Measurements from ENCODE around the gene HPSE2.
"Not testable (repeated sequence)": the region's sequence is repeated elsewhere in the genome, so short reads cannot be mapped to it uniquely, and the experiment has no call there.

The HPSE2 gene

DNA sequence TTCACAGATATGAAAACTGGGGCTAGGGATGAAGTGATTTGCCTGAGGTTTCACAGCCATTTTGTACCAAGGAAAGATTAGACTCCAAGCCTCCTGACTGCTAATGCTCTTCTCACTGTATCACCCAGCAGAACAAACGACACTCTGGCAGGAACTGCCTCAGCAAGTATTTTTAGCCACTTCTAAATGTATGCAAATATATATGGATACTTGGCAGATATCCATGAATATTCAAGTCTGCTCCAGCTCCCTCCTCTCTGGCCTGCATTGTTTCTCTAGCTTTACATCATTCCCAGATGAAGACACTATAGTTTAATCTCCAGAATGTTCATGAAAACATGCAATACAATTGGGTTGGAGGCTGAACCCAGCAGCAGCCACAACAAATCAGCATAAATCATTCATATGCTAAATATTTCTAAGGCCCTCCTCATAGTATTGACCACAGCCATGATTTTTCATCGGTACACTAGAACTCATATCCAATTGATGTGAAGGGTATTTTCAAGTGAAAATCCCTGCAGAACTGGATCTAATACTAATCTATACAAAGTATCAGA is 65.5 kb downstream of the HPSE2 start:
- DNase-seq = no peak

- no peak for DNase-seq
Observed at GRCh38 chr10:99161165-99161564, 74.5 kb downstream of the HPSE2 start.

DNA sequence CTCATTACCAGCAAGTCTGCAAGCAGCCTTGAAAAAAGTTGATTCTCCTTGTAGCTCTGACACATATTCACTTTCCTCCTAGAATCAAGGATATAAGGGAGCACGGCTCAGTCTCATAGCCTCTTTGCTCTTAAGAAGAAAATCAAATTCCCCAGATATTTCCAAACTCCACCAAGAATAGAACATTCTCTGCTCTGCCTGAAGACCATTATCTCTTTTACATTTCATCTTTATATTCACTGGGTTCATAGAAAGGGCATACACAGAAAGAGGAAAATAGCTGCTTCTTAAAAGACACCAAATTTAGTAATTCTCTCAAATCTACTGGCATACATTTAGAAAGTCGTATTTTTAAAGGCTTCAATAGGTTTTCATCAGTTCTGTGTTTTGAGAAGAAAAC is 92.0 kb downstream of the HPSE2 start:
- DNase-seq = no peak

DNA sequence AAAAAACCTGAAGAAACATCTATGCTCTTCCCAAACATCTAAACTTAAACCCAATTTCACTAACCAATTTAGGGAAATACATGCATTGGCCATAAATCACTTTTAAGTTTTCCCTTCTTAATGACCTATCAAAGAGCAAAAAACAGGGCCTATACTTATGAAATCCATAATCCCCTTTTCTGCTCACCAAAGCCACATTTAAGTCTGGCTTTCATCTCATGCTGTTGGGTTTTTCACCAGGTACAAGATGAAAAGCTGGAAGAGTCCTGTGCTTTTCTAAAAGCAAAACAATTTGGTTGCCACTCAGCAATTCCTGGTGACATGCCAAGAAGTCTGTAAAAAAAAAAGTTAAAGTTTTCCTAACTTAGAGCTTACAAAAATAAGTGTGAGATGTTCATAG is 92.6 kb downstream of the HPSE2 start:
- no peak for DNase-seq

DNA sequence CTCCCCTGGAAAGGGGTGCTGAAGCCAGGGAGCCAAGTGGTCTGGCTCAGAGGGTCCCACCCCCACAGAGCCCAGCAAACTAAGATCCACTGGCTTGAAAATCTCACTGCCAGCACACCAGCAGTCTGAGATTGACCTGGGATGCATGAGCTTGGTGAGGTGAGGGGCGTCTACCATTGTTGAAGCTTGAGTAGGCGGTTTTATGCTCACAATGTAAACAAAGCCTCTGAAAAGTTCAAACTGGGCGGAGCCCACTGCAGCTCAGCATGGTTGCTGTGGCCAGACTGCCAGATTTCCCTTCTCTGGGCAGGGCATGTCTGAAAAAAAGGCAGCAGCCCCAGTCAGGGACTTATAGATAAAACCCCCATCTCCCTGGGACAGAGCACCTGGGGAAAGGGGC is 102.8 kb downstream of the HPSE2 start:
- DNase-seq = not testable (repeated sequence)

DNA sequence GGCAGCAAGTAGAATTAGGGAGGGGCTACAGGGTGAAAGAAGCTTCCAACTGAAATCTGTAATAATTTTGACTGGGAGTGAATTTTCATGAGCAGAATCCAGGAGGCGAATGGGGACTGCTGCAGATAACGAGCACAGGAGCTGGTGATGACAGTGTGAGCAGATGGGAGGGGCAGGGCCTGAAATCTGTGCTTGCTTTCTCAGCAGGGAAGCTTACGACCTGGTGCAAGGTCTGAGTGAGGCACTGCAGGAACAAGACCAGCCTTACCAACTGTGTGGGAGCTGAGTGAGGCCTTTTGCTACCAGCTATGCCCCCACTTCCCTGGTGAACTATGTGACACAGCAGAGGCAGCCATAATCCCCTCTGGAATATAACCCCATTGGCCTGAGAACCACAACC is 109.8 kb downstream of the HPSE2 start:
- DNase-seq = no peak

DNA sequence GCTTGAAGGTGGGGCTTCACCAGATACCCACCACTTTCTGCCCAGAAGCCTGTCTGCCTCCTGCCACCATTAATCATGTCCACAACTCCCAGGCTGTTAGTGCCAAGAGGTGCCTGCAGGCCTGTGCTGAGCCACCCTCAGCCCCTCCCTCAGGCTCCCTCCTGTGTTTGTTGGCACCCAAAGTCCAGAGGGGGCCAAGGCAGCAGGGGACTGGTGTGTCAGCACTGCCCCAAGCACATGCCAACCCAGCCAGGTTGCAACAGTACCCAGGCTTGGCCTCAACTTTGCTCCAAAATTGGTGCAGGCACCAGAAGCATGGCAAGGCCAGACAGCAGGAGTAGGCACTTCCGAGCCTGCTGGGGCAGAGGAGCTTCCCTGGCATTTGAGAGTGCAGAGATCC is 111.3 kb downstream of the HPSE2 start:
- no peak for DNase-seq

GRCh38 chr10:99123851-99124250 is 111.8 kb downstream of the HPSE2 start:
- no peak for DNase-seq

DNA sequence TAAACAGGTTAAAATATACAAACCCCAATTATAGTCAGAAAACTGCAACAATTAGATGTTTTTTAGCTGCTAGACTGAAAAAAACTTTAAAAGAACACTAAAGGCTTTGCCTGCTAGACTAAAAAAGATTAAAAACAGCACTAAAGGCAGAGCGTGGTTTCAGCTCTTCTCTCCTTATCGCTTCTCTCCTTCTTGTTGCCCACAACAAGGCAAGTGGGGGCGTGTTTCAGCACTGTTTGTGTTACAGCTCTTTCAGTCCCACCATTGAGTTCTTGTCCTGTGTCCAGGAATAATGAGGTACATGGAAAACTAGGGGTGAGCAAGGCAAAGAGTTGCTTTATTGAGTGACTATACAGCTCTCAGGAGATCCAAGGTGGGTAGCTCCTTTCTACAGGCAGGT is 112.3 kb downstream of the HPSE2 start:
- DNase-seq = no peak

DNA sequence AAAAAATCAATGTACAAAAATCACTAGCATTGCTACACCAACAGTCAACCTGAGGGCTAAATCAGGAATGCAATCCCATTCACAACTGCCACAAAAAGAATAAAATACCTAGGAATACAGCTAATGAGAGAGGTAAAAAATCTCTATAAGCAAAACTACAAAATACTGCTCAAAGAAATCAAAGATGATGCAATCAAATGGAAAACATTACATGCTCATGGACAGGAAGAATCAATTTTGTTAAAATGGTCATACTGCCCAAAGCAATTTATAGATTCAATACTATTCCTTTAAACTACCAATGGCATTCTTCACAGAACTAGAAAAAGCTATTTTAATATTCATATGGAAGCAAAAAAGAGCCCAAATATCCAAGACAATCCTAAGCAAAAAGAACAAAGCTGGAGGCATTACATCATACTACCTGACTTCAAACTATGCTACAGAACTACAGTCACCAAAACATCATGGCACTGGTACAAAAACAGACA is 116.3 kb downstream of the HPSE2 start:
- DNase-seq = no peak

GRCh38 chr10:99115703-99116102 is 119.9 kb downstream of the HPSE2 start:
- DNase-seq = no peak

DNA sequence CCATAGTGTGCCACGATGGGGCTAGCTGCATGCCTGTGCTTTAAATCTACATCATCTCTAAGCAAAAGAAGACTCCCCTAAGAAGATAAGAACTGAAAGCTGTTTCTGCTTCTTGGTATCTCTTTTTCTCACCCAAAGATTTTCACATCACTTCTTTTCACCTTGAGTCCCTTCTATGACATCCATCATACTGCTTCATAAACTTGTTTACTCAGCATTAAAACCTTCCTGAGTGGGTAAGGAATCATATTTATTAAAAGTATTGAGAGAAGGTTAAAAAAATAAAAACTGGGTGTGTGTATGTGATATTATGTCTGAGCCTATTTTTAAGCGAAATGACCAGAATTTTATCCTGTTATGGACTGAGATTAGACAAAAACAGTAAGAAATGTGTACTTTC is 150.3 kb downstream of the HPSE2 start:
- no peak for DNase-seq

DNA sequence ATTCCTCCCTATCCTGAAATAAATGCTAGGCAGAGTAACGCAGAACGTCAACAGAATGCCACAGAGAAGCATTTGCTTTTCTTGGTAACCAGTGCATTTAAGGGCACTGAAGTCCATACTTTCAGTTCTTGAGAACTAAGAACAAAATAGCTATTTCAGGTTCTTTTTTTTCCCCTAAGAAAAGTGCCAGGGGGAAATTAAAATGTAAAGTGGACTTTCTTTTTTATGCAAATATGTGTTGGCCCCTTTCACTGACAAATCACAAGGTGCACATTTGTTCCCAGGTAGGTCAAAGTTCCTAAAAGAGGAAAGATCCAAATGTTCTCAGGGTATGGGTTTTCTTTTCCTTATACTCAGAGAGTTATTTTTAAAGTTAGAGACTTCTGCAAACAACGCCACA is 151.5 kb downstream of the HPSE2 start:
- DNase-seq = peak in 10 of 51 donors; percentile 0 to 30 (median 9)

GRCh38 chr10:99080275-99080945 is 155.2 kb downstream of the HPSE2 start:
- DNase-seq = no peak

- DNase-seq = no peak
Observed at GRCh38 chr10:99062591-99062990, 173.1 kb downstream of the HPSE2 start.

- no peak for DNase-seq
Observed at GRCh38 chr10:99058762-99059161, 176.9 kb downstream of the HPSE2 start.

DNA sequence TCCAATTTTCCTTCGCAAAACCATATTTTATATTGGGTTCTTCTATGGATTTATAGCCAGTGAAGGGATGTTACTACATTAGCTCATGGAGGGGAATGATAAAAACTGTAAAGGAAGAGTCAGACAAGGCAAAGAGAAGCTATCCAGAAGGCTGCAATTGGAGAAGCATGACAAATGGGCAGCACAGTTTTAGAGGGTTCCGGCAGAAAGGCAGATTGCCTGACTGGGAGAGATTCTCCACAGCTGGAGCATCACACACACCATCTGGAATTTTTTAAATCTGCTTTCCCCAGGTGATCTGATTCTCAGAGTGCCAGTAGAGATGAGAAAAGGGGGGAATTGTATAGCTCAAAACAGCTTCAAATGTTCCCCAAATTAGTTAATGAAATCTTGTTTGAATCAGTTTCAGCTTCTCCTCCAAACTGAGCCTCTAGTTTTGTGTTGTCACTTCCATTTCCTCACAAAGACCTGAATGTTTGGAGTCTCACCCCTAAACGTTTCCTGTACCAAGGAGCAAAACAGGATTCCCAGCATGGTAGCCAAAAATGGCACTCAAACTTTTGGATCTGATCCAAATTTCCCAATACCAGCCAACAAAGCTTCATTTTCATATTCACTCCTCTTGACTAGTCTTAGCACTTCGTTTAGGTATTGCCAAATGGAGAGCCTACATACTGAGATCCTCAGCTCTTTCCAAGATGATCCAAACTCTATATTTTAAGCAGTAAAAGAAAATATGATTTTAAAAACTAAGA is 177.5 kb downstream of the HPSE2 start:
- DNase-seq = no peak

GRCh38 chr10:99045671-99046070 is 190.0 kb downstream of the HPSE2 start:
- no peak for DNase-seq

DNA sequence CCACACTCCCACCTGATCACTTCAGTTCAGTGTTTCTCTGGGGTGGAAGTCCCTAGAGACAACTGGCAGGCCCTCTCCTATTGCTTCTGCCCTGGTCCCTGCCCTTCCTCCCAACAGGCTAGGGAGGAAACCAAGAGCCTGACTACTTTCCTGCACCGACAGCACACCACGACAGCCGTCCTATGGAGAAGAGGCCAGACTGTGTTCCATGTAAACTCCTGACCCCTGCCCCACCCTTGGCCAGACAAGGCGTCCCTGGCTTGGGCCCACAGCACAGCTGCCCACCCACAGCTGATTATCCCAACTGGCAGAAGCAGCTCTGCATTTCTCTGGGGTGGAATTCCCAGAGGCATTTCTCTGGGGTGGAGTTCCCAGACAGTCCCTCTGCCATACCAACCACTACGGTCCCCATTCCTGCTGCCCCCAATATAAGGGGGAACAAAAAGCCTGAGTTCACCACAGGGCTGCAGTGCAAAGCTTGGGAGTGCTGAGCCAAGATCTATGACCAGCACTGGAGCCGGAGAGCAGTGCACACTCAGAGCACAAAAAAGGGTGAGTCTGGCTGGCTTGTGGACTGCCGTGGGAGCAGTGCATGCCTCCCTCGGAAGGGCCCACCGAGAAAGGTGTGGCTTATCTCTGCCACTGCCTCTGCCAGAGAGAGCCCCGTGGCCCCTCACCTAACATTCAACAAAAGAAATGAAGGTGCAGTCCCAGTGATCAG is 193.4 kb downstream of the HPSE2 start:
- DNase-seq = no peak

DNA sequence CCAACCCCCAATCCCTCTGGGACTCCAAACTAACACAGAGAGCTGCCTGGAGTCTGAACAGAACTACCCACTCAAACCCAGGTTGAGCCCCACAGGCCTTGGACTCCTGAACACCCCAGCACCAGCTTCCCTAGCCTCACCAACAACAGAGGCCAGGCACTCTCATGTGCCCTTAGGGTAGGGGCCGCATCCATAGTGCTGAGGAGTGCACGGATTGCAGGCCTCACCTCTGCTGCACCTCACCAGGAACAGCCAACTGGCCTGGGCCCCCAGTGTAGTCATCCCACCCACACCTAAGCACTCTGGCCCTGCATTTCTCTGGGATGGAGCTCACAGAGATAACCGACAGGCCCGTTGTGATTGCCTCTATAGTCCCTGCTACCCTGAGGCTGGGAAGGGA is 194.2 kb downstream of the HPSE2 start:
- no peak for DNase-seq

- no peak for DNase-seq
Observed at GRCh38 chr10:99013885-99014284, 221.8 kb downstream of the HPSE2 start.

GRCh38 chr10:99010286-99010685 is 225.4 kb downstream of the HPSE2 start:
- DNase-seq = no peak
